ENCODE results near the gene MED29.

GRCh38 chr19:39413911-39414608 is 22.9 kb downstream of the MED29 start:
- TF ChIP-seq PAX8 (IDR thresholded peaks at IDR 0.05) (no peak), CHD4 (IDR thresholded peaks at IDR 0.05) (no peak), TCF12 (IDR thresholded peaks at IDR 0.05; ENCODE audit: low read depth, low read length) (no peak), NBN (IDR thresholded peaks at IDR 0.05) (peak; percentile 25; the same call in 1 of the 2 replicates), ATF7 (IDR thresholded peaks at IDR 0.05; ENCODE audit: low read depth) (no peak), KDM1A (IDR thresholded peaks at IDR 0.05; ENCODE audit: borderline replicate concordance) (no peak), IRF5 (IDR thresholded peaks at IDR 0.05; ENCODE audit: borderline replicate concordance) (no peak), CREM (IDR thresholded peaks at IDR 0.05; ENCODE audit: low read depth) (no peak)
- TF ChIP-seq, protein P1, sequence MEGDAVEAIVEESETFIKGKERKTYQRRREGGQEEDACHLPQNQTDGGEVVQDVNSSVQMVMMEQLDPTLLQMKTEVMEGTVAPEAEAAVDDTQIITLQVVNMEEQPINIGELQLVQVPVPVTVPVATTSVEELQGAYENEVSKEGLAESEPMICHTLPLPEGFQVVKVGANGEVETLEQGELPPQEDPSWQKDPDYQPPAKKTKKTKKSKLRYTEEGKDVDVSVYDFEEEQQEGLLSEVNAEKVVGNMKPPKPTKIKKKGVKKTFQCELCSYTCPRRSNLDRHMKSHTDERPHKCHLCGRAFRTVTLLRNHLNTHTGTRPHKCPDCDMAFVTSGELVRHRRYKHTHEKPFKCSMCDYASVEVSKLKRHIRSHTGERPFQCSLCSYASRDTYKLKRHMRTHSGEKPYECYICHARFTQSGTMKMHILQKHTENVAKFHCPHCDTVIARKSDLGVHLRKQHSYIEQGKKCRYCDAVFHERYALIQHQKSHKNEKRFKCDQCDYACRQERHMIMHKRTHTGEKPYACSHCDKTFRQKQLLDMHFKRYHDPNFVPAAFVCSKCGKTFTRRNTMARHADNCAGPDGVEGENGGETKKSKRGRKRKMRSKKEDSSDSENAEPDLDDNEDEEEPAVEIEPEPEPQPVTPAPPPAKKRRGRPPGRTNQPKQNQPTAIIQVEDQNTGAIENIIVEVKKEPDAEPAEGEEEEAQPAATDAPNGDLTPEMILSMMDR (IDR thresholded peaks at IDR 0.05 in 2 of 3, conservative IDR thresholded peaks at IDR 0.05 in 1 of 3; ENCODE audit: control insufficient read depth in 2 of 3, extremely low read depth in 1 of 3, insufficient read depth in 1 of 3, low read depth in 3 of 3, low read length in 3 of 3): peak; percentile 18 to 33 (median 21); a peak in 2 of 6 replicates
- TF ChIP-seq, protein P2, sequence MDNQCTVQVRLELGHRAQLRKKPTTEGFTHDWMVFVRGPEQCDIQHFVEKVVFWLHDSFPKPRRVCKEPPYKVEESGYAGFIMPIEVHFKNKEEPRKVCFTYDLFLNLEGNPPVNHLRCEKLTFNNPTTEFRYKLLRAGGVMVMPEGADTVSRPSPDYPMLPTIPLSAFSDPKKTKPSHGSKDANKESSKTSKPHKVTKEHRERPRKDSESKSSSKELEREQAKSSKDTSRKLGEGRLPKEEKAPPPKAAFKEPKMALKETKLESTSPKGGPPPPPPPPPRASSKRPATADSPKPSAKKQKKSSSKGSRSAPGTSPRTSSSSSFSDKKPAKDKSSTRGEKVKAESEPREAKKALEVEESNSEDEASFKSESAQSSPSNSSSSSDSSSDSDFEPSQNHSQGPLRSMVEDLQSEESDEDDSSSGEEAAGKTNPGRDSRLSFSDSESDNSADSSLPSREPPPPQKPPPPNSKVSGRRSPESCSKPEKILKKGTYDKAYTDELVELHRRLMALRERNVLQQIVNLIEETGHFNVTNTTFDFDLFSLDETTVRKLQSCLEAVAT (IDR thresholded peaks at IDR 0.05): peak; percentile 88

Measured in GM12878 (cell line).